NB4 (cell line): ENCODE results near the gene CCN2.

Experiments used
- CTCF ChIP-seq: IDR thresholded peaks from one replicate; pipeline ENCODE4 v1.5.1; 2012; ENCODE audit warnings: low read depth, low read length
- MAX ChIP-seq: IDR thresholded peaks from 2 replicates; pipeline ENCODE4 v1.6.1; 2011; ENCODE audit warnings: low read depth, low read length
- MYC ChIP-seq: IDR thresholded peaks from 2 replicates; pipeline ENCODE4 v1.6.1; 2011; ENCODE audit warnings: low read depth, low read length
- POLR2A ChIP-seq: IDR thresholded peaks from 2 replicates; pipeline ENCODE4 v1.6.1; 2011; ENCODE audit warnings: mild to moderate bottlenecking; ENCODE audit not compliant: insufficient read length; ENCODE audit errors: extremely low read depth

GRCh38 chr6:131910956-131911355 lies 40.2 kb downstream of the CCN2 start:
- TF ChIP-seq POLR2A (no peak), CTCF (no peak), MAX (no peak), MYC (no peak)
